Lung microvascular endothelial cell (primary cell): ENCODE measurements around the gene ARTN. TPM values are rescaled to one million over a fixed set of nuclear protein-coding genes. Genes with fewer than 3 reads are reported as not detected.

Experiments
- DNase-seq, 2 donors: peaks; one replicate each; pipeline versions ENCODE4 v3.0.0 to v3.0.0-alpha.2; 2010; ENCODE audit warnings: low read depth in 2 of 2
- total RNA-seq: library from RNA; depleted of rRNA; stranded (reverse); fragments of >200 nt; gene quantifications from 2 replicates; pipeline ENCODE4 v1.2.1, GENCODE V29; 2014

Gene ARTN
- total RNA-seq, 1 donor from 2014 or later: not detected

GRCh38 chr1:43984855-43985254 lies 51.3 kb downstream of the ARTN start:
- no peak for DNase-seq

GRCh38 chr1:43985984-43986595 lies 52.5 kb downstream of the ARTN start:
- DNase-seq: no peak

- DNase-seq: no peak
These were observed 53.1 kb downstream of the ARTN start for GRCh38 chr1:43986712-43987111.

Other genes starting within 250 kb of the ARTN start
- 7.2 and 9.9 TPM in 2 replicates for gene ST3GAL3, start 226.3 kb upstream of the ARTN start, total RNA-seq
- 5.4 and 8.5 TPM in 2 replicates for gene IPO13, start 13.1 kb downstream of the ARTN start, total RNA-seq
- gene DPH2, start 36.2 kb downstream of the ARTN start, total RNA-seq: 13.1 and 19.0 TPM in 2 replicates
- 110 and 164 TPM in 2 replicates for gene ATP6V0B, start 41.2 kb downstream of the ARTN start, total RNA-seq
- 40.1 and 41.9 TPM in 2 replicates for gene B4GALT2, start 45.4 kb downstream of the ARTN start, total RNA-seq
- 0.65 and 0.79 TPM in 2 replicates for gene CCDC24, start 57.8 kb downstream of the ARTN start, total RNA-seq
- gene SLC6A9, start 97.7 kb downstream of the ARTN start, total RNA-seq: under 0.01 and 0.40 TPM in 2 replicates
- not detected in 2 replicates for gene KLF17, start 185.0 kb downstream of the ARTN start, total RNA-seq
- not detected in 2 replicates for gene KLF18, start 207.8 kb downstream of the ARTN start, total RNA-seq